HG02981 (cell line): ENCODE results near the gene P2RX3.
"Not testable (repeated sequence)": the region's sequence is repeated elsewhere in the genome, so short reads cannot be mapped to it uniquely, and the experiment has no call there.

Experiments
- ATAC-seq: cut with Tn5 transposase; IDR thresholded peaks from one replicate; pipeline ENCODE4 v1.9.1; 2021; ENCODE audit warnings: mild to moderate bottlenecking, moderate library complexity; ENCODE audit not compliant: unreplicated experiment

P2RX3 gene

DNA sequence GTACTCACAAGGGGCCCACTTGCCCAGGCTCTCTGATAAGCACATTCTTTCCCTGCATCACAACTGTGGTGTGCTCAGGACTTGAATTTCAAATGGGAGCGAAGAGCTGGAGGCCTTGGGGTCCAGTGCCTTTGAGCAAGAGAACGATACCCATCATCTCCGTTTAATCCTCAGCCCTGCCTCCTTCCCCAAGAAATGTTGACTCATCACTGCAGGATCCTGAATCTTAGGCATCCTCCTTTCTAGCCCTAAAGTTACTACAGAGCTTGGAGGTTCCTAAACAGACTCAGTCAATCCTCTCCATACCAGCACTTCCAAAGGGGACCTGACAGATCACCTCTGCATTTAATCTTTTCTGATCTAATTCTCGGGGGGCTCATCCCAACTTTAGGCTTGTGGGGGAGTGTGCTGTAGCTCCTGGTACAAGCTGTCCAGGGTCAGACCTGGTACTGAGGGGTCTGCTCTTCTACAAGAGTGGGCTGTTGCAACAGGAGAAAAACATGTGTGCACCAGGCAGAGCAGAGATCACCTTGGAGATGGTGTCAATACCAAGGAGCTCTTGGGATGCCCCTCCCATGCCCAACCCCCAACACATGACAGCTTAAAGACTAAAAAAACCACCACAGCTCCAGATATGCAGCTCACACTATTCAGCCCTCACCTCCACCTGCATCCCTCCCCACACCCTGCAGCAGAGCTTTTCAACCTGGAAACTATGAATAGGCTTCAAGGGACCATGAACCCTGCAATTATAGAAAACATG is 56.2 kb downstream of the P2RX3 start:
- no peak for ATAC-seq

DNA sequence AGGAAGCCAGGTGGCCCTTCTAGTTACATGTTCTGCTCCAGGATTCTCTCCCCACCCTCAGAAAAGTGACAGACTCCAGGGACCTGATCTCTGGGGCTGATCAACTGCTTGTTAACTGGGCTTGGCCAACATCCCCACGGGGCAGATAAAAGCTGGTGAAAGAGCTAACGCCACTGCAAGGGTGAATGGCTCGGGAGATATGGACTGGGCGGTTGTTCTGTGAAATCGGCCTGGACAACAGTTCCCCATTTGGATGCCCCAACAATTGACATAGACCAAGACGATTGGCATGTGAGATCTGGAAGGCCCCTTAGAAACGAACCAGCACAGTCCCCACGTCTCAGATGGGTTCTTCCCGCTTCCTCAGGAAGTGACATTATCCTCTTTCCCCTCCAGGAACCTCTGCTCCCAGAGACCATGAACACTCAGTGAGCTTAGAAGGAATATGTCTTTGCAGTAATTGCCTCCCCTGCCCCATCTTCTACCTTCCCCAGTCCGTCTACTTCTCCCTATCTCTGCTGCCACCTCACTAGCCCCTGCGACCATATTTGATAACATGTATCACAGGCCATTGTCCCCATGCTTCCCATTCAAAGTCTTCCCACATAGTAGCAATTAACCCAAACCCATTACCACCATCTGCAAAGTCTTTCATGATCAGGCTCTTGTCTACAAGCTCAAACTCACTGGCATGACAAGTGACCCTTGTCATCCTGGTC is 57.9 kb downstream of the P2RX3 start:
- no peak for ATAC-seq

GRCh38 chr11:57396744-57397143 is 58.6 kb downstream of the P2RX3 start:
- ATAC-seq: no peak

GRCh38 chr11:57397394-57397990 is 59.3 kb downstream of the P2RX3 start:
- ATAC-seq: no peak

DNA sequence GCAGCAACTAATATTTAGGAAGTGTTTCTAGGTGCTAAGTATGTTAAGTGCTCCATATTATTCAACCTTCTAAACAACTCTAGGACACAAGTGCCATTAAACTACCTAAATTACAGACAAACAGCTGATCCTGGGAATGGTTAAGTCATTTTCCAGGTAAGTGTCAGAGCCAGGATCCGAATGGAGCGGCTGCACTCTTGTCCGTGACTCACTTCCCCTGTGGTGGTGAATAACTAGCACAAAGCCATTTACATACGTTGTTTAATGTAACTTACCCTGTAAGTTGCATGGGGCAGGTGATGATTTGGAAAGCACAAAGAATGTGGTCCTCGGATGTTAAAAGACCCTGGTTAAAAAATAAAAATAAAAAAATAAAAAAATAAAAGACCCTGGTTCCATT is 61.1 kb downstream of the P2RX3 start:
- ATAC-seq: no peak

- ATAC-seq: no peak
Measured at GRCh38 chr11:57399972-57400578, 61.9 kb downstream of the P2RX3 start.

DNA sequence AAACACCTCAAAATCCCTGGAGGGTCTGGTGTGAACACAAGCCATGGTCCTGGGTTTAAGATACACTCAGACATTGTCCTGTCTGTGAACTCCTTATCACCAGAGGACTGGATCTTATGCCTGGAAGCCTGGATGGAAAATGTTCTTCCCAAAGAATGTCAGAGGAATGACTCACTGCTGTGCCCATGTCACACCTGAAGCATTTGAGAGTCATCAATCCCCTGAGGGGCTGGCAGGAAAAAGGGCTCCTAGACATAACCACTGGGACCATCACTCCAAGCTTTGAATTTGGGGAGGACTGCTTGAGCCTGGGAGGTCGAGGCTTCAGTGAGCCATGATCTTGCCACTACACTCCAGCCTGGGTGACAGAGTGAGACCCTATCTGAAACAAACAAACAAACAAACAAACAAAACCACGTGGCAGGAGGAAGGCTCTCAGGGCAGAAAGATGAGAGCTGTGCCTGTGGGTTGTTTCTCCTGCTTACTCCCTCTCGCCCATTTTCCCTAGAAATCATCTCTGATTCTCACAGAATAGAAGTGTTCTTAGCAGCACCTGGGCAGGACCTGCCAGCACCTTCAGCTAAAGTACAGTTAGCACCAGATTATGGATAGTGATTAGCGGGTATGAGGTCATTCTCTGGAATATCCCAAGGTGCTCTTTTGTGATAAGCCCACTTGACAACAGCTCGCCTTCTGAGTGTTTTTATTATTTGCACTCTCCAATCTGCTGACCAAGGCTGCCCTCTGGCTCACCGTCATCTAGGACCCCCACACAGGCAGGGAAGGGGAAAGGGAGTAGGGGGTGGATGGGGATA is 64.2 kb downstream of the P2RX3 start:
- ATAC-seq: no peak

GRCh38 chr11:57403003-57403801 is 65.0 kb downstream of the P2RX3 start:
- ATAC-seq: not testable (repeated sequence)

DNA sequence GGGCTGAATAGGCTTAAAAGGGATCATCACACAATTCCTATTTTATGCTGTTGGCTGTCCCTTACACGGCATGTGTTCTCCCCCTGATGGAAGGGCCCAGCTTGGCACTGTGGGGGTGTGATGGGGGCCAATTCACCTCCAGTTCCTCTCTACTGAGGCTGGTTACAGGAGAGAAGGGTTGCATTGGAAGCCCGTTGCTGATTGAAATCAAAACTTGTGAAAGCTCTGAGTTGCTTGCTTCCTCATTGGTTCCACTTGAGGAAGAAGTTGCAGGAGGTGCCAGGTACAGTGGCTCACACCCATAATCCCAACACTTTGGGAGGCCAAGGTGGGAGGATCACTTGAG is 65.6 kb downstream of the P2RX3 start:
- no peak for ATAC-seq

DNA sequence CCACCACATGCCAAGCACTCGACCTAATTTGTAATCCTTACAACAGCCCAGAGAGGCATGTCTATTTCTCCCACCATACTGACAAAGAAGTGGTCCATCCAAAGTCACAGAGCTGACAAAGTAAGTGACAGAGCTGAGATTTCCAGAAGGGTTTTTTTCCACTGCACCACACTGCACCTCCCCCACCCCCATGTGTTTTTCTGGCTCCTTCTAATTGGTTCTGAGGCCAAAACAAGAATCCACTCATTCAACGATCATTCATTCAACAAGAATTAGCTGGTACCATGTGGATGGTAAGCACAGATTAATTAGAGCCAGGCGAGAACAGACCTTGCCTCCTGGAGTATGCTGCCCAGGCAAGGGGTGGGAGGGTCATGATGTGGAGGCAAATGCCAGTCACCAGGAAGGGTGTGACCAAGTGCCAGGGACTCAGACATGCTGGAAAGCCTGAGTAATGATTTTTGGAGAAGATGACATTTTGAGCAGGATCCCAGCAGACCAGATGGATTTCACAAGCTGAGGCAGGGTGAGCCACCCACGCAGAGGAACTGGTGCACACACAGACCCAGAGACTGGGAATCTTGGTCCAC is 67.2 kb downstream of the P2RX3 start:
- no peak for ATAC-seq

DNA sequence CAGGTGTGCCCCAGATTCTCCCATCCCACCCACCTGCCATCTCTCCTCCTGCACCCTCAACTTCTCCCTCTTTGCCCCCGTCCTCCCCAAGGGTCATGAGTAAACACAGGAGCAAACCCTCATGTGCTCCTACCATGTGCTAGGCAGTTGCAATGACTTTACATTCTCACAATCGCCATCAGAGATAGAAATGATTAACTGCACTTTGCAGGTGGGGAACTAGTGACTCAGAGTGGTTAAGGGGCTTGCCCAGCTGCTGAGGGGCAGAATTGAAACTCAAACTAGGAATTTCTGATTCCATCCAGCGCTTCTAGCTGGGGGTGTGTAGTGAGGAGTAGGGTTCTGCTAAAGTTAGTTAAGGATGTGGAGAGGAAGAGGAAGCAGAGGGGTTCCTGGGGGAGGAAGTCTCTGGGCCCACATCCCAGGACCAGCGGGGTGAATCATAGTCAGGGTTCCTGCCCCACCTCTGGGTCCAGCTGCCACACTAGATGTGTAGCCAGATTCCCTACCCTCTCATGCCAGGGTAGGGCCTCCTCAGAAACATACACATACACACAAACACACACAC is 68.3 kb downstream of the P2RX3 start:
- peak; percentile 91 for ATAC-seq

- ATAC-seq: no peak
Measured at GRCh38 chr11:57407010-57407920, 69.1 kb downstream of the P2RX3 start.

- ATAC-seq: no peak
Measured at GRCh38 chr11:57407941-57408475, 69.9 kb downstream of the P2RX3 start.

DNA sequence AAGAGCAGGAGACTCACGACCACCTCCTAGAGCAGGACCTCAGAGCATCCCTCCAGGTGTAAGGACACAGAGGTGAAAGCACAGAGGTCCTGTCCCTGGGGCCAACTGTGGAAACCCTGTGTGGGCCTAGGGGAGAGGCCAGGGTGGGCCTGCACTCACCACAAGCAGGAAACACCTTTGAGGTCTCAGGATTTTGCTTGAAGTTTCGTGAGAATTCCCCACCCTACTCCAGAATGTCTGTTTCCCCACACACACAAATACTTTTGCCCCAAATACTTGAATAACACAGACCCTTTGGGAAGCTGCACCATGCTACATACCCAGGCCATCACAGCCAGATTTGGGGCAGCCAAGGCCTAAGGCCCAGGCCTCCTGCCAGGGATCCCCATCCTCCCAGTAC is 70.6 kb downstream of the P2RX3 start:
- ATAC-seq: no peak

GRCh38 chr11:57409321-57410100 is 71.4 kb downstream of the P2RX3 start:
- no peak for ATAC-seq

DNA sequence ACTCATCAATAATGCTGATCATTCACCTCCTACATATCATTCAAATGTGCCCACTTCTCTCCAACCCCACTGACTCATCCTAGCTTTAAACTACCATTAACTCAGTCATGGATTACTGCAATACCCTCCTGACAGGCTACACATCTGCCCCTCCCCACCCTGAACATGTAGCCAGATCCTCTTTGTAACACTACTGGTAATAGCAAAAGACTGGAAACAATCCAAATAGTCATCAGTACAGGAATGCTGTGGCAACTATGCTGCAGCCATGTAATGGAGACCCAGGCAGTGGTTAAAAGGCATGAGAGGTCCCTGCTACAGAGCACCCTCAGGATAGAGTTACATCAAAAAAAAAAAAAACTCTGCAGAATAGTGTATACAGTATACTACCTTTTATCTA is 72.1 kb downstream of the P2RX3 start:
- ATAC-seq: no peak

GRCh38 chr11:57413681-57414080 is 75.5 kb downstream of the P2RX3 start:
- no peak for ATAC-seq
